Measurements from ENCODE around the gene EPO.

- TF ChIP-seq CTCF (IDR thresholded peaks at IDR 0.05; ENCODE audit: borderline replicate concordance, extremely low read depth, low read length, poor library complexity, severe bottlenecking) (no peak), EZH2 (IDR thresholded peaks at IDR 0.05; ENCODE audit: borderline replicate concordance, low read depth, low read length, severe bottlenecking) (no peak)
These were observed 46.8 kb upstream of the EPO start, which contains the start of gene GNB2 for GRCh38 chr7:100673302-100673941.
